HG03575 (cell line): ENCODE data around the gene PRODH2.

ENCODE experiments used
- ATAC-seq: cut with Tn5 transposase; IDR thresholded peaks from one replicate; pipeline ENCODE4 v1.9.1; 2021; ENCODE audit not compliant: unreplicated experiment, insufficient number of reproducible peaks, low FRiP score; ENCODE audit errors: extremely low read depth

The PRODH2 gene

GRCh38 chr19:35751839-35752745 is 60.6 kb downstream of the PRODH2 start:
- ATAC-seq: no peak

GRCh38 chr19:35750167-35750566 is 62.5 kb downstream of the PRODH2 start:
- ATAC-seq: no peak
